Skeletal muscle cell (primary cell): ENCODE results near the gene RYR2.
"Not testable (repeated sequence)": the region's sequence is repeated elsewhere in the genome, so short reads cannot be mapped to it uniquely, and the experiment has no call there.

ENCODE experiments used
- DNase-seq: peaks from one replicate; pipeline ENCODE4 v3.0.0-alpha.2; 2010; ENCODE audit warnings: low read depth
- H3K4me3 ChIP-seq: 2 replicates; pipeline ENCODE4 v1.5.1; 2011; ENCODE audit warnings: low read depth, mild to moderate bottlenecking, control low read depth, low read length, moderate library complexity

RYR2 gene

DNA sequence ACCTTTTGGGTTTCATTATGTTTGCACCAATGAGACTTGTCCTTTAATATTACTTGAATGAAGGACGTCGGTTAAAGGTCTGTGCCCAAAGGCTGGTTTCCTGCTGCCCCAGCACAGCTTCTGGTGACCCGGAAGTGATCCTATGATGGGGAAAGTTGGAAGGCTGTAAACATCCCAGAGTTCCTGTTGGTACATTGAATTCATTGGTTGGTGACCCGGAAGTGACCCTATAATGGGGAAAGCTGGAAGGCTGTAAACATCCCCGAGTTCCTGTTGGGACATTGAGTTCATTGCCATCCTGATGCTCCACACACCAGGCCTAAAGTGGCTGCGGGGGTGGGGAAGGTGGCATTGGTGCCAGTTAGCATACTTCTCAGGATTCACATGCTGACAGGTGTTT, 187.3 kb downstream of the RYR2 start:
- no peak overlapping the region for H3K4me3 ChIP-seq
- no peak for DNase-seq

DNA sequence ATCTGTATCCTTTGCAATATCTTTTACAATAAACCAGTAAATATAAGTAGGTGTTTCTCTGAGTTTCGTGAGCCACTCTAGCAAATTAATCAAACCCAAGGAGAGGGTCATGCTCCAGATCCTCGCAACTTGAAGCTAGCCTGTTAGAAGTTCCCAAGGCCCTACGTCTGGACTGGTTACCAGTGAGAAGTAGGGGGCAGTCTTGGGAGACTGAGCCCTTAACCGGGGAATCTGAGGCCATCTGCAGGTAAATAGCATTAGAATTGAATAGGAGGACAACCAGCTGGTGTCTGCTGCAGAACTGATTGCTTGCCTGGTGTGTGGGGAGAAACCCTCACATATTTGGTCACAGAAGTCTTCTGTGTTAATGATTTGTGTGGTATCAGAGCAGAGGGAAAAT, 190.5 kb downstream of the RYR2 start:
- no peak overlapping the region for H3K4me3 ChIP-seq
- DNase-seq = no peak

DNA sequence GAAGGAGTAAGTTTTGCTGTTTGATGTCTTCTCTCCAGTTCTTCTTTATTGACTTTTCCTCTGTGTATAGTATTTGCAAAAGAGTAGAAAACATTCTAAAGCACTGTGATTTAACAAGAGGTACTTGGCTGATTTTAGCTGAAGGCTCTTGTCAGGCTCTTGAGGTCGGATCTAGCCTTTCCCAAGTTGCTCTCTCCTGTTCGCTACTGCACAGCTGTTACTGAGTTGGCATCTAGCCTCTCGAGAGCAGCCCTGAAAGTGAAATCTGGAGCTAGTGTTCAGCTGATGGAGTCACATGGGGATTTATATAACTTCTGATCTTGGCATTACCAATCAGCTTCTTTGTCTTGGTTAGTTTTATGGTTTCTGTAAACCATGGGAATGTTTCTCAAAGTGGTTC, 193.1 kb downstream of the RYR2 start:
- H3K4me3 ChIP-seq = no peak overlapping the region

GRCh38 chr1:237237721-237238120, 195.7 kb downstream of the RYR2 start:
- DNase-seq = no peak
- no peak overlapping the region for H3K4me3 ChIP-seq

More for the DNA sequence above, 193.1 kb downstream of the RYR2 start:
- no peak for DNase-seq

DNA sequence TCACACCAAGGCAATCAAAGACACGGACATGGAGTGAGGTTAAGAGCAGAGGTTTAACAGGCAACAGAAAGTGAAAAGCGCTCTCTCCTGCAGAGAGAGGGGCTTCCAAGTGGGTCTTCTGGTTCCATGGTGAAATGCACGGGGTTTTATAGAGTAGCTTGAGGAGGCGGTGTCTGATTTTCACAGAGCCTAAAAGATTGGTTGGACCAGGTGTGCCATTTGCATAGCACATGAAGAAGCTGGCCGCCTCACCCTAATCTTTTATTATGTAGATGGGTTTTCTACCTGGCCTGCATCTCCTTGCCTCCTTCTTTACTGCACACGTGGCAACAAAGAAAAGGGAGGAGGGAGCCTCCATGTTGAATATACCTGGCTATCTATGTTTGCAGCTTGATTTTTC, 197.3 kb downstream of the RYR2 start:
- DNase-seq = no peak
- H3K4me3 ChIP-seq = no peak overlapping the region

GRCh38 chr1:237241038-237241437, 199.1 kb downstream of the RYR2 start:
- no peak for DNase-seq
- no peak overlapping the region for H3K4me3 ChIP-seq

DNA sequence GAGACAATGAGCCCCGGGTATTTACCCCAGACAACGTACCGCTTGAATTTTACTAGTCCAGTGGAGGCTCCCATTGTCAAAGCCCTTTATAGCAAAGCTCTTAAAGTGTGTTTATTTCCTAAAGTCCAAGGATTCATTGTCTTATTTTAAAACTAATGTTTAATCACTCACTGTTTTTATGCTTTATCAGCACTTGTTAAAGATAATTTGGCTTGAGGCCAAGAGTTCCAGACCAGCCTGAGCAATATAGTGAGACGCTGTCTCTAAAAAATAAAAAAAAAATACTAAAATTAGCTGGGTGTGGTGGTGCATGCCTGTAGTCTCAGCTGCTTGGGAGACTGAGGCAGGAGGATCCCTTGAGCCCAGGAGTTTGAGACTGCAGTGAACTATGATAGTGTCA, 202.8 kb downstream of the RYR2 start:
- DNase-seq = no peak
- no peak overlapping the region for H3K4me3 ChIP-seq

- H3K4me3 ChIP-seq = no peak overlapping the region
- DNase-seq = no peak
These were observed 205.5 kb downstream of the RYR2 start for GRCh38 chr1:237247442-237247841.

DNA sequence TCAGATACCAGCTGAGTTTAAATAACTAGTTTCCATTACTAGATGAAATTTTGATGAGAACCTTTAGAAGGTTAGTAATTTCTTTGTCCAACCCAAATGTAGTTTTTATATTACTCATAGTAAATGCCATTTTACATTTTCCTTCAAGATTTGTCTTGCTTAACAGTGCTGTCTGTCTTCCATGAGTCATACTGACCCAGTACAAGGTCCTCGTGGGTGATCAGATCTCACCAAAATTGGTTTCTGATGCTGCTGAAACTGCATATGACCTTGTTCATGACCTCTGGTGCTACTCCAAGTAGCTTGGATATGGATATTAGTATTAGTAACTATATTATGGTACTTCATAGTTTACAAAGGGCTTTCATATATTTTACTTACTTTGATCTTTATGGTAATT, 207.1 kb downstream of the RYR2 start:
- DNase-seq = no peak

DNA sequence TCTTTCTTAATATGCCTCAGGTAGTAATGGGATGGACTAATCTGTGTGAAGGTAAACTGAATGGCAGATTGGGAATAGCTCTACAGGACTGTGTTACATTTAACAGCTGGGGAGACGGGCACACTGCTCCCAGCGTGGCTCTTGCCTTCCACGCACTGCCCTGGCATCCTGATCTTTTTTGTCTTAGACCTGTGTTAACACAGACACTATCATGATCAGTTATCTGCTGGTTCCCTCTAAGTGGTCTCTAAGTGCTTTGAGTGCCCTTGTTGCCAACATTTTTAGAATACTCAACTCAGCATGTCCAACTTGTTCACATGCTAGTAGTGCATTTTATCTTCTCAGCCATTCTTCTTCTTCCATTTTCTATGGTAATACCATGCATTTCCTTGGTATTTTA, 208.1 kb downstream of the RYR2 start:
- H3K4me3 ChIP-seq = no peak overlapping the region
- no peak for DNase-seq

More for the DNA sequence above, 207.1 kb downstream of the RYR2 start:
- H3K4me3 ChIP-seq = no peak overlapping the region

- H3K4me3 ChIP-seq = no peak overlapping the region
- no peak for DNase-seq
These were observed 213.1 kb downstream of the RYR2 start for GRCh38 chr1:237255071-237255470.

- no peak overlapping the region for H3K4me3 ChIP-seq
- no peak for DNase-seq
These were observed 216.9 kb downstream of the RYR2 start for GRCh38 chr1:237258871-237259270.

DNA sequence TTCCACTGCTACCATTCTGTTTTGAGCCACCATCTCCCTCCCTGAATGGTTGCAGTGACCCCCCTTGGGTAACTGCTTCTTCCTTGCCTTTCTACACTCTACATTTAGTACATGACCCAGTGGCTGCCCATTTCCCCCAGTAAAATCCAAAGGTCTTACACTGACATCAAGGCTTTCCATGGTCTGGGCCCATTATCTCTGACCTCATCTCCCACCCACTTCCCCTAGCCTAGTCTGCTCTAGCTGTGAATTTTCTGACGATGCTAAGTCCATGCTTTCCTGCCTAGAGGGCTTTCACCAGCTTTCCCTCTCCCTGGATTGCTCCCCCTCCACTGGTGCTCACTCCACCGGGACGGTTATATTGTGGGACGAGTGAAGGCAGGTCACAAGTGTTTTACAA, 219.2 kb downstream of the RYR2 start:
- DNase-seq = no peak
- no peak overlapping the region for H3K4me3 ChIP-seq

GRCh38 chr1:237267743-237268142, 225.8 kb downstream of the RYR2 start:
- no peak for DNase-seq
- H3K4me3 ChIP-seq = no peak overlapping the region

DNA sequence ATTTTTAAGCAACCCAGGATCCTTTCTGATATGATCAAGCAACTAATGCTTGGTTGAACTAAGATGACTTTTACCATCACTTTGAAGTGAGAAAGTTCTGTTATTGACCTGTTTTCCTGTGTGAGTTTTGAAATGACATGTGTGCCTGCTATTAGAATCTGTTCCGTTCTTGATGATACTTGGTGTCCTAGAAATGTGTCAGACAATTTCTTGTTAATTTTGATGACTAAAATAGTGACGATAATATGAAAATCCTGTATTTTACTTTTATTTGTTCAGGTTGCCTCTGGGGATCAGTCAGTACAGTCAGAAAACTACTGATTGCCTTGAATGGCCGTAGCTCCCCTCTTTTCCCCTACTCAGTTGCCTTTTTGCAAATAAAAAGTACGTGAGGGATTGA, 228.0 kb downstream of the RYR2 start:
- no peak overlapping the region for H3K4me3 ChIP-seq
- no peak for DNase-seq

DNA sequence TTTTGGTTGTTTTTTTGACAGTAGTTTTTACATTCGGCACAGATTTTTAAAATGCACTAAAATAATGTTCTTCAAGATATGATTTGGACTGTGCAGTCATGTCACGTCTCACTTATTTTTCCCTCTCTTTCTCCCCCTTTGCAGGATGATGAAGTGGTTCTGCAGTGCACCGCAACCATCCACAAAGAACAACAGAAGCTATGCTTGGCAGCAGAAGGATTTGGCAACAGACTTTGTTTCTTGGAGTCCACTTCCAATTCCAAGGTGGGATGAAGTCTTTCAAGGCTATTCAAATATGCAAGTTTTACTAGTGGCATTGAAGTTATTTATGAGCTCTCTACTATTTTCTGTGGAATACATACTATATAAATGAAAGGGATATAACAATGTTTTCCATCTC, 228.4 kb downstream of the RYR2 start:
- H3K4me3 ChIP-seq = no peak overlapping the region
- no peak for DNase-seq

GRCh38 chr1:237277994-237278393, 236.0 kb downstream of the RYR2 start:
- not testable (repeated sequence) for H3K4me3 ChIP-seq, DNase-seq

- DNase-seq = no peak
These were observed 237.6 kb downstream of the RYR2 start for GRCh38 chr1:237279629-237280028.

DNA sequence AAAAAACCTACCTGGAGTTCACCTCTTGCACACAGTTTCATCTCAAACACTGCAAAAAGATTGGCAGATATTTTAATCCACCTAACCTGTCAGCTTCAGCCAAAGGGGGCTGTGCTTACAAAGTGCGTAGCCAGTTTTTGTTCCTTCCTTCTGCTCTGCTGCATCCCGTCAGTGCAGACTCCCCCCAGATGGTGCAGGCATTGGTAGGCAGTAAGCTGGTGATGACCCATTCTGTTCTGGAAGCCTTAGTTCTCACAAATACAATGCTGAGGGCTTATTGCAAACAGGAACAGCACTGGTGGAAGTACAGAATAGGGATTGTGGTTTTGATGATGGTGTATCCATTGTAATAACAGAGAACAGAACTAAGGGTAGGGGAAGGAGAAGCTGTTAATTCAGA, 239.5 kb downstream of the RYR2 start:
- no peak overlapping the region for H3K4me3 ChIP-seq
- no peak for DNase-seq

More at GRCh38 chr1:237279629-237280028, 237.6 kb downstream of the RYR2 start:
- no peak overlapping the region for H3K4me3 ChIP-seq

- no peak overlapping the region for H3K4me3 ChIP-seq
- DNase-seq = no peak
These were observed 240.3 kb downstream of the RYR2 start for GRCh38 chr1:237282208-237282783.

- H3K4me3 ChIP-seq = no peak overlapping the region
- DNase-seq = no peak
These were observed 246.0 kb downstream of the RYR2 start for GRCh38 chr1:237287876-237288521.
